Measurements from ENCODE around the gene SSRP1. TPM values are rescaled to one million over a fixed set of nuclear protein-coding genes. Genes with fewer than 3 reads are reported as not detected.

The SSRP1 gene
- total and polyA plus RNA-seq, 2 experiments from 2014 or later: 205 to 216 TPM

- ATAC-seq: no peak
- H3K36me3 Mint-ChIP-seq (ENCODE audit: low read depth): peaks cover under 1% of the 10 kb centered on the region; the same call in 2 of the 3 replicates
- Histone ChIP-seq H3K4me3 (no peak overlapping the region), H3K4me1 (ENCODE audit: insufficient read depth) (peaks cover 19% of the 10 kb centered on the region), H3K9me2 (ENCODE audit: insufficient read depth) (peaks cover 13% of the 10 kb centered on the region; the same call in 1 of the 2 replicates), H3F3A (replicated peaks; ENCODE audit: low read depth) (no peaks in the 10 kb centered on the region), H3K36me3 (ENCODE audit: insufficient read depth) (no peaks in the 10 kb centered on the region), H3K27ac (ENCODE audit: low read depth) (no peak overlapping the region), H3K79me2 (replicated peaks; ENCODE audit: insufficient read depth) (no peaks in the 10 kb centered on the region), H3K4me2 (no peak overlapping the region), H4K20me1 (replicated peaks; ENCODE audit: insufficient read depth) (no peaks in the 10 kb centered on the region), H2AFZ (no peak overlapping the region), H3K27me3 (ENCODE audit: insufficient read depth) (no peaks in the 10 kb centered on the region)
- no peak overlapping the region for H3K27ac Mint-ChIP-seq
- H3K4me3 Mint-ChIP-seq: no peak overlapping the region
- H3K27me3 Mint-ChIP-seq (ENCODE audit: insufficient read depth, low read depth, poor library complexity): peaks cover 6% of the 10 kb centered on the region
- no peaks in the 10 kb centered on the region for H3K9me3 Mint-ChIP-seq
- H3K4me1 Mint-ChIP-seq: peaks cover 37% of the 10 kb centered on the region
- TF ChIP-seq POLR2AphosphoS5 (IDR thresholded peaks at IDR 0.05; ENCODE audit: low read depth): no peak
- no peak for TF ChIP-seq CREB1 (CRISPR knock-in tag; IDR thresholded peaks at IDR 0.05; ENCODE audit: low read depth)
- no peak for TF ChIP-seq ZNF331 (CRISPR knock-in tag; IDR thresholded peaks at IDR 0.05; ENCODE audit: low read depth)
- no peak for TF ChIP-seq JUNB (IDR thresholded peaks at IDR 0.05; ENCODE audit: unreplicated experiment)
- no peak for TF ChIP-seq REST (IDR thresholded peaks at IDR 0.05; ENCODE audit: unreplicated experiment)
- no peak for TF ChIP-seq EZH2phosphoT487 (IDR thresholded peaks at IDR 0.05; ENCODE audit: unreplicated experiment)
- TF ChIP-seq EZH2 (IDR thresholded peaks at IDR 0.05; ENCODE audit: low read depth, unreplicated experiment): no peak
- TF ChIP-seq ZNF114 (CRISPR knock-in tag; IDR thresholded peaks at IDR 0.05): no peak
- no peak for TF ChIP-seq STAT1 (IDR thresholded peaks at IDR 0.05; ENCODE audit: unreplicated experiment)
- TF ChIP-seq ETS1 (IDR thresholded peaks at IDR 0.05): no peak
- TF ChIP-seq NANOG (IDR thresholded peaks at IDR 0.05; ENCODE audit: borderline replicate concordance): no peak
- no peak for TF ChIP-seq CTCF (conservative IDR thresholded peaks at IDR 0.05; ENCODE audit: low read depth in 2 of 2)
- no peak for TF ChIP-seq ZNF462 (CRISPR knock-in tag; IDR thresholded peaks at IDR 0.05)
- no peak for DNase-seq (ENCODE audit: low spot score)
Observed at GRCh38 chr11:57287884-57288283, 47.8 kb downstream of the SSRP1 start.
